Esophagus squamous epithelium (tissue), 4 donors: ENCODE results near the gene MAPK1IP1L.

Experiments
- POLR2A ChIP-seq, 4 donors: fragments of 450-650 bp; IDR thresholded peaks; one replicate each; pipeline ENCODE4 v1.6.1; 2017; ENCODE audit warnings: antibody characterized with exemption in 4 of 4, mild to moderate bottlenecking in 4 of 4, moderate library complexity in 3 of 4
- TF ChIP-seq, protein P1 (sequence below), 6 experiments: fragments of 450-650 bp in 4 of 6; fragments of 200-600 bp in 2 of 6; sonication (generic) in 2 of 6; IDR thresholded peaks; one replicate each; pipeline ENCODE4 v1.5.1; 2016 to 2019; ENCODE audit warnings: antibody characterized with exemption in 6 of 6, mild to moderate bottlenecking in 4 of 6, moderate library complexity in 4 of 6

DNA sequence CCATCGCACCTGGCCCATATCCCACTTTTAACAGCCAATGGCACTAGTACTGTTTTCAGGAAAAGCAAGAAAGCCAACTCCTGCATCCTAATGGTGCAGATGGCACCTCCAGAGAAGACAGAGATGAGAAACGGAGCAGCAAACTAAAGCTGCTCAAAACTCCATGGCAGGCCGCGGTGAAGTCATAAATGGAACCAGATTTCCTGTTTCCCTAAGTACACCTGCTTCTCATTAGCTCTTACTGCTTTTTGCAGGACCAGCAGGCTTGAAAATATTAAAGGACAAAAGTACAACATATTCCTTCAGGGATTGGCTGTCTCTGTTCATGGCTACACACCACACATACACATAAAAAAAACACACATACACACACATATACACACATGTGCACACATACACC lies 40.9 kb downstream of the MAPK1IP1L start:
- TF ChIP-seq, protein P1, sequence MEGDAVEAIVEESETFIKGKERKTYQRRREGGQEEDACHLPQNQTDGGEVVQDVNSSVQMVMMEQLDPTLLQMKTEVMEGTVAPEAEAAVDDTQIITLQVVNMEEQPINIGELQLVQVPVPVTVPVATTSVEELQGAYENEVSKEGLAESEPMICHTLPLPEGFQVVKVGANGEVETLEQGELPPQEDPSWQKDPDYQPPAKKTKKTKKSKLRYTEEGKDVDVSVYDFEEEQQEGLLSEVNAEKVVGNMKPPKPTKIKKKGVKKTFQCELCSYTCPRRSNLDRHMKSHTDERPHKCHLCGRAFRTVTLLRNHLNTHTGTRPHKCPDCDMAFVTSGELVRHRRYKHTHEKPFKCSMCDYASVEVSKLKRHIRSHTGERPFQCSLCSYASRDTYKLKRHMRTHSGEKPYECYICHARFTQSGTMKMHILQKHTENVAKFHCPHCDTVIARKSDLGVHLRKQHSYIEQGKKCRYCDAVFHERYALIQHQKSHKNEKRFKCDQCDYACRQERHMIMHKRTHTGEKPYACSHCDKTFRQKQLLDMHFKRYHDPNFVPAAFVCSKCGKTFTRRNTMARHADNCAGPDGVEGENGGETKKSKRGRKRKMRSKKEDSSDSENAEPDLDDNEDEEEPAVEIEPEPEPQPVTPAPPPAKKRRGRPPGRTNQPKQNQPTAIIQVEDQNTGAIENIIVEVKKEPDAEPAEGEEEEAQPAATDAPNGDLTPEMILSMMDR (IDR thresholded peaks at IDR 0.05) = no peak
- TF ChIP-seq POLR2A (IDR thresholded peaks at IDR 0.05) = no peak
